Hepatocyte (in vitro differentiated cells): Measurements from ENCODE around the gene FOXE1. TPM values are rescaled to one million over a fixed set of nuclear protein-coding genes. Genes with fewer than 3 reads are reported as not detected.

Source experiments
- DNase-seq: peaks from one replicate; pipeline ENCODE4 v3.0.0-alpha.2; 2016; ENCODE audit warnings: low spot score
- H2AFZ ChIP-seq: fragments of 200-600 bp; sonication (generic); 2 replicates; pipeline ENCODE4 v1.6.0; 2016; ENCODE audit warnings: antibody characterized with exemption, mild to moderate bottlenecking
- H3K27ac ChIP-seq: fragments of 200-600 bp; sonication (generic); 2 replicates; pipeline ENCODE4 v1.5.1; 2016; ENCODE audit warnings: mild to moderate bottlenecking
- H3K27me3 ChIP-seq: fragments of 200-600 bp; sonication (generic); 2 replicates; pipeline ENCODE4 v1.6.1; 2016
- H3K36me3 ChIP-seq: fragments of 200-600 bp; sonication (generic); replicated peaks from 2 replicates; pipeline ENCODE4 v1.5.1; 2016; ENCODE audit warnings: low read depth; ENCODE audit not compliant: insufficient read depth
- H3K4me1 ChIP-seq: fragments of 200-600 bp; sonication (generic); 2 replicates; pipeline ENCODE4 v1.5.1; 2016; ENCODE audit warnings: mild to moderate bottlenecking, moderate library complexity; ENCODE audit not compliant: insufficient read depth
- H3K4me2 ChIP-seq: fragments of 200-600 bp; sonication (generic); 2 replicates; pipeline ENCODE4 v1.6.0; 2016
- H3K4me3 ChIP-seq: fragments of 200-600 bp; sonication (generic); 2 replicates; pipeline ENCODE4 v1.5.1; 2016; ENCODE audit warnings: mild to moderate bottlenecking
- H3K79me2 ChIP-seq: fragments of 200-600 bp; sonication (generic); 2 replicates; pipeline ENCODE4 v1.6.0; 2017; ENCODE audit warnings: mild to moderate bottlenecking
- H3K9me2 ChIP-seq: fragments of 200-600 bp; sonication (generic); replicated peaks from 2 replicates; pipeline ENCODE4 v1.6.0; 2017; ENCODE audit warnings: mild to moderate bottlenecking; ENCODE audit not compliant: insufficient read depth
- H3K9me3 ChIP-seq: fragments of 200-600 bp; sonication (generic); 2 replicates; pipeline ENCODE4 v1.5.1; 2016; ENCODE audit warnings: low read depth, mild to moderate bottlenecking
- H4K20me1 ChIP-seq: fragments of 200-600 bp; sonication (generic); 2 replicates; pipeline ENCODE4 v1.6.0; 2016; ENCODE audit warnings: mild to moderate bottlenecking; ENCODE audit not compliant: insufficient read depth, poor library complexity, severe bottlenecking
- EZH2 ChIP-seq: fragments of 200-600 bp; sonication (generic); IDR thresholded peaks from 2 replicates; pipeline ENCODE4 v1.6.1; 2016; ENCODE audit warnings: antibody characterized with exemption, mild to moderate bottlenecking, borderline replicate concordance
- EZH2phosphoT487 ChIP-seq: fragments of 200-600 bp; sonication (generic); IDR thresholded peaks from one replicate; pipeline ENCODE4 v1.6.1; 2018; ENCODE audit warnings: antibody characterized with exemption, mild to moderate bottlenecking, low read depth, moderate library complexity; ENCODE audit not compliant: unreplicated experiment, severe bottlenecking
- WGBS: methylation state at CpG from one replicate; pipeline ENCODE4 v1.1.6; 2016; ENCODE audit warnings: low lambda C conversion rate; ENCODE audit errors: missing lambda C conversion rate; 5-methylcytosine and 5-hydroxymethylcytosine counted together
- polyA plus RNA-seq: library from polyadenylated mRNA; unstranded; fragments of >200 nt; fragmentation: Nextera tagmentation; extraction: Ambion mirVana; gene quantifications from 2 replicates; pipeline ENCODE4 v1.2.1, GENCODE V29; 2016
- total RNA-seq: library from RNA; depleted of rRNA; stranded (reverse); fragments of >200 nt; gene quantifications from 2 replicates; pipeline ENCODE4 v1.2.3, GENCODE V29; 2014
- TF ChIP-seq, protein P1 (sequence below): fragments of 200-600 bp; sonication (generic); IDR thresholded peaks from 2 replicates; pipeline ENCODE4 v1.5.1; 2016; ENCODE audit warnings: antibody characterized with exemption, mild to moderate bottlenecking; ENCODE audit not compliant: poor library complexity

FOXE1 gene
- total and polyA plus RNA-seq, 2 experiments from 2014 or later, result 0.67 to 0.99 TPM

DNA sequence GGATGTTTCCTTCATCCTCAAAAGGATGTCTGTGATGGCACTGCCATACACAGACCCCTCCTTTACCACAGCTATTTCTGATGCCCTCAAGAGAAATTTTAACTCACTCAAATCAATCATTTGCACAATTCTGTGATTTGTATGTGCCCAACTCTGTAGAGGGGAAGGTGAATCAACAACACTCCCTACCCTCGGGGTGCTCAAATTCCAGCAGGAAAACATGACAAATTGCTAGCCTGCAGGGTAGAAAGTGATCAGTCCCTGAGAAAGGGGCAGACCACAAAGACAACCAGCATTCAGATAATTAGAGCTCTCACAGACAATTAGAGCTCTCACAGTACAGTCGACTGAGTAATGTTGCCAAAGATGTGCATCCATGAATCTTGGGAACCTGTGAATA, 45.3 kb upstream of the FOXE1 start:
- WGBS, result 50% methylated on average over 2 of the region's 2 CpGs
- Histone ChIP-seq H3K4me1 (no peaks in the 10 kb centered on the region), H2AFZ (no peak overlapping the region), H3K4me3 (no peak overlapping the region), H3K9me2 (no peaks in the 10 kb centered on the region), H3K4me2 (no peak overlapping the region), H3K27ac (no peak overlapping the region), H3K9me3 (no peaks in the 10 kb centered on the region), H3K27me3 (peaks cover 14% of the 10 kb centered on the region), H3K36me3 (no peaks in the 10 kb centered on the region), H4K20me1 (no peaks in the 10 kb centered on the region), H3K79me2 (no peaks in the 10 kb centered on the region)
- DNase-seq, result no peak
- TF ChIP-seq EZH2phosphoT487 (no peak), EZH2 (no peak)
- TF ChIP-seq, protein P1, sequence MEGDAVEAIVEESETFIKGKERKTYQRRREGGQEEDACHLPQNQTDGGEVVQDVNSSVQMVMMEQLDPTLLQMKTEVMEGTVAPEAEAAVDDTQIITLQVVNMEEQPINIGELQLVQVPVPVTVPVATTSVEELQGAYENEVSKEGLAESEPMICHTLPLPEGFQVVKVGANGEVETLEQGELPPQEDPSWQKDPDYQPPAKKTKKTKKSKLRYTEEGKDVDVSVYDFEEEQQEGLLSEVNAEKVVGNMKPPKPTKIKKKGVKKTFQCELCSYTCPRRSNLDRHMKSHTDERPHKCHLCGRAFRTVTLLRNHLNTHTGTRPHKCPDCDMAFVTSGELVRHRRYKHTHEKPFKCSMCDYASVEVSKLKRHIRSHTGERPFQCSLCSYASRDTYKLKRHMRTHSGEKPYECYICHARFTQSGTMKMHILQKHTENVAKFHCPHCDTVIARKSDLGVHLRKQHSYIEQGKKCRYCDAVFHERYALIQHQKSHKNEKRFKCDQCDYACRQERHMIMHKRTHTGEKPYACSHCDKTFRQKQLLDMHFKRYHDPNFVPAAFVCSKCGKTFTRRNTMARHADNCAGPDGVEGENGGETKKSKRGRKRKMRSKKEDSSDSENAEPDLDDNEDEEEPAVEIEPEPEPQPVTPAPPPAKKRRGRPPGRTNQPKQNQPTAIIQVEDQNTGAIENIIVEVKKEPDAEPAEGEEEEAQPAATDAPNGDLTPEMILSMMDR, result no peak

DNA sequence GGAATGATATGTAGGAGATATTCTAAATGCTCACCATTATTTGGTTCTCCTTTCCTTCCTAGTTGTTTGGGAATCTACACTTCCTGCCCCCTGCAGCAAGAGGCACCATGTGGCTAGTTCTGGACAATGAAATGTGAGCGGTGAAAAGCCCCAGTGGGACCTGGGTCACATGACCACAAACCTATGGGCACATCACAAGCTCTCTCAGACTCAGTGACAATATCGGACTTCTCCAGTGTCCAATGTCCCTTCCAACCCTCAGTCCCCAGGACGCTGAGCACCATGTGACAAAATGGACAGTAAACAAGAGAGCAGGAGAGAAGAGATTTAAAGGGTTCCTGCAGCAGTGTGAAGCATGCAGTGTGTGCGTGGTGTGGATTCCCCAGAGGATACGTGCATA, 44.6 kb upstream of the FOXE1 start:
- H3K36me3 ChIP-seq, result no peaks in the 10 kb centered on the region
- H3K9me2 ChIP-seq, result no peaks in the 10 kb centered on the region
- no peaks in the 10 kb centered on the region for H3K9me3 ChIP-seq
- no peak for DNase-seq
- no peaks in the 10 kb centered on the region for H3K79me2 ChIP-seq
- no peaks in the 10 kb centered on the region for H4K20me1 ChIP-seq
- no peak overlapping the region for H3K4me2 ChIP-seq
- WGBS, result 74% methylated on average over 5 of the region's 5 CpGs
- H2AFZ ChIP-seq, result no peak overlapping the region
- TF ChIP-seq, protein P1, result no peak
- TF ChIP-seq EZH2phosphoT487 (no peak), EZH2 (no peak)
- no peak overlapping the region for H3K27ac ChIP-seq
- H3K4me3 ChIP-seq, result no peak overlapping the region
- no peaks in the 10 kb centered on the region for H3K4me1 ChIP-seq
- peaks cover 14% of the 10 kb centered on the region for H3K27me3 ChIP-seq

DNA sequence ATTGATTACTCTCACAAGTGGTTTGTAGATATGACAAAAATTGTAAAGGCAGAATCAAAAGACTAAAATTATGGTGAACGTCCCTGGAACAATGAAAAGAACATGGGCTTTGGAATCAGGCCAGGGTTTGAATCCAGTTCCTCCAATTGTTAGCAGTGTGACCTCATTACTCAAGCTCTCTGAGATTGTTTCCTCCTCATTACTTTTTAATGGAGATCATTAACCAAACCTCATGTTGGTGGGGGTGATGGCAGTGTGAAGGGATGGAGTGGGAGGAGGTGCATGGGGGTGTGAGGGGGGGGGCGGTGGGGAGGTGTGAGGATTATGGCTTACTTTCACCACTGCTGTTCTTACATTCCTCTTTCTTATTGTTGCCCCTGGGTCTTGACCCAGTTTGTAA, 44.1 kb upstream of the FOXE1 start:
- Histone ChIP-seq H3K4me2 (no peak overlapping the region), H2AFZ (no peak overlapping the region), H3K4me3 (no peak overlapping the region), H3K4me1 (no peaks in the 10 kb centered on the region), H3K36me3 (no peaks in the 10 kb centered on the region), H3K27me3 (peaks cover 14% of the 10 kb centered on the region), H4K20me1 (no peaks in the 10 kb centered on the region), H3K9me3 (no peaks in the 10 kb centered on the region), H3K27ac (no peak overlapping the region), H3K9me2 (no peaks in the 10 kb centered on the region), H3K79me2 (no peaks in the 10 kb centered on the region)
- no peak for DNase-seq
- 63% methylated on average over 1 of the region's 2 CpGs for WGBS
- TF ChIP-seq EZH2 (no peak), EZH2phosphoT487 (no peak)
- TF ChIP-seq, protein P1, result no peak
